Anterior cingulate cortex (tissue), 58 donors: ENCODE data around the gene DLX5.
A peak's percentile ranks its signal among the peaks of the same experiment; 100 is the strongest.

Source experiments
- DNase-seq, 58 donors: peaks; one replicate each; lab custom pipeline; 2025; lab: John Stamatoyannopoulos, UW

Gene DLX5

GRCh38 chr7:97006816-97007582 lies 17.6 kb downstream of the DLX5 start:
- DNase-seq, result no peak

GRCh38 chr7:97006055-97006815 lies 18.4 kb downstream of the DLX5 start:
- DNase-seq, result peak in 1 of 58 donors; percentile 35

GRCh38 chr7:97005183-97006054 lies 19.2 kb downstream of the DLX5 start, which contains the start of gene DLX6:
DLX6 (plus strand) TSS chr7:97005553; CDS start chr7:97005978, 425 bp downstream.
- DNase-seq, result peak in 31 of 58 donors; percentile 17 to 78 (median 44)

GRCh38 chr7:97004247-97005182 lies 20.1 kb downstream of the DLX5 start:
- no peak for DNase-seq

- no peak for DNase-seq
Measured at GRCh38 chr7:97003262-97004246, 21.1 kb downstream of the DLX5 start.

- no peak for DNase-seq
Measured at GRCh38 chr7:97002555-97003261, 21.9 kb downstream of the DLX5 start.

- DNase-seq, result no peak
Measured at GRCh38 chr7:97001656-97002554, 22.7 kb downstream of the DLX5 start.

- no peak for DNase-seq
Measured at GRCh38 chr7:97001221-97001620, 23.4 kb downstream of the DLX5 start.

GRCh38 chr7:96998744-96999143 lies 25.9 kb downstream of the DLX5 start:
- no peak for DNase-seq

GRCh38 chr7:96998333-96998732 lies 26.3 kb downstream of the DLX5 start:
- DNase-seq, result no peak

GRCh38 chr7:96997512-96998032 lies 27.1 kb downstream of the DLX5 start:
- no peak for DNase-seq

- no peak for DNase-seq
Measured at GRCh38 chr7:96996958-96997511, 27.6 kb downstream of the DLX5 start.

- DNase-seq, result no peak
Measured at GRCh38 chr7:96996111-96996957, 28.3 kb downstream of the DLX5 start.

- DNase-seq, result no peak
Measured at GRCh38 chr7:96995406-96996110, 29.1 kb downstream of the DLX5 start.

GRCh38 chr7:96993980-96994379 lies 30.7 kb downstream of the DLX5 start:
- no peak for DNase-seq
